Measurements from ENCODE around the gene ZNF670. TPM values are rescaled to one million over a fixed set of nuclear protein-coding genes. Genes with fewer than 3 reads are reported as not detected.
"Not testable (repeated sequence)": the region's sequence is repeated elsewhere in the genome, so short reads cannot be mapped to it uniquely, and the experiment has no call there.

The ZNF670 gene
- 2.7 TPM for total RNA-seq

DNA sequence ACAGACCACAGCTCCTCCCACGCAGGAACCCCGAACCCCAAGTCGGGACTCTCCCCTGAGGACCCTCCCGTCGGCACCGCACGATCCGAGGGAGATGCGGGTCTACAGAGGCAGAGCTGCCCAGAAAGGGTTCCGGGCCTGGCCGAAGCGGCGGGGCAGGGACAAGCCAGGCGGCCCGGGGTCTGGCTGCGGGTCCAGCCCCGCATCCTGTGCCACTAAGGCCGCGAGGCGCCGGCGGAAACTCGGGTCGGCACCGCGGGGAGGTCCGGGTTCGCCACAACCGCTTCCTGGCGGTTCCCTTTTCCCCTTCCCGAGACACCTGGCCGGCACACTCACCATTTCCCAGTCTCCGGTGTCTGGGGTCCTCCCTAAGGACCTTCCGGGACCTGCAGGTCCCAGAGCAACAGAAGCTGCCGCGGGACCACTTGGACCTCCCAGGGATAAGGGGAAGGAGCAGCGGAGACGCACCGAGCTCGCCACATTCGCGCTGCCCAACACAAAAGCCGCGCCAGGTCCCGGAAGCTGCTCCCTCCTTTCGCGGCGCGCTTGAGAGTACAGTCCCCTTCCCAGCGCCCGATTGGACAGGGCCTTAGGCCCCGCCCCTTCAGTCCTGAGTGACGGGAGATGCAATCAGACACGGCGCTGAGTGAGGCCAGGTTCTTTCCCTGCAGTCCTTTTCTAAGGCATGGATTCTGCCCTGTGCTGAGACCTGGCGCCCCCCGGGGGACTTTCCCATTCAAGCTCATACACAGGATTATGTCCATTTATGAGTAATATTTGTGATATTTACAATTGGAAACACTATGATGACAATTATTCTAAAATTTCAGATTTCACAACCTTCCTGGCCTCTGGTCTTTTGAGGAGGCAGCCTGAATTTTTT, at the start of gene ZNF670:
TSS of gene ZNF670 (minus strand) at position 554 of the 883 bp plus-strand sequence. CDS start at position 339, 215 bp downstream.
- TF ChIP-seq POLR2A (IDR thresholded peaks at IDR 0.05) = peak in 1 of 2 donors; percentile 38
- peak; percentile 89 to 93 for TF ChIP-seq POLR2AphosphoS5 (IDR thresholded peaks at IDR 0.05; ENCODE audit: insufficient read depth in 1 of 2, low read depth in 1 of 2)
- TF ChIP-seq, protein P1, sequence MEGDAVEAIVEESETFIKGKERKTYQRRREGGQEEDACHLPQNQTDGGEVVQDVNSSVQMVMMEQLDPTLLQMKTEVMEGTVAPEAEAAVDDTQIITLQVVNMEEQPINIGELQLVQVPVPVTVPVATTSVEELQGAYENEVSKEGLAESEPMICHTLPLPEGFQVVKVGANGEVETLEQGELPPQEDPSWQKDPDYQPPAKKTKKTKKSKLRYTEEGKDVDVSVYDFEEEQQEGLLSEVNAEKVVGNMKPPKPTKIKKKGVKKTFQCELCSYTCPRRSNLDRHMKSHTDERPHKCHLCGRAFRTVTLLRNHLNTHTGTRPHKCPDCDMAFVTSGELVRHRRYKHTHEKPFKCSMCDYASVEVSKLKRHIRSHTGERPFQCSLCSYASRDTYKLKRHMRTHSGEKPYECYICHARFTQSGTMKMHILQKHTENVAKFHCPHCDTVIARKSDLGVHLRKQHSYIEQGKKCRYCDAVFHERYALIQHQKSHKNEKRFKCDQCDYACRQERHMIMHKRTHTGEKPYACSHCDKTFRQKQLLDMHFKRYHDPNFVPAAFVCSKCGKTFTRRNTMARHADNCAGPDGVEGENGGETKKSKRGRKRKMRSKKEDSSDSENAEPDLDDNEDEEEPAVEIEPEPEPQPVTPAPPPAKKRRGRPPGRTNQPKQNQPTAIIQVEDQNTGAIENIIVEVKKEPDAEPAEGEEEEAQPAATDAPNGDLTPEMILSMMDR (IDR thresholded peaks at IDR 0.05) = peak in 1 of 3 experiments; percentile 14
- intact Hi-C loops (cut with DNase I) = no loop called here

DNA sequence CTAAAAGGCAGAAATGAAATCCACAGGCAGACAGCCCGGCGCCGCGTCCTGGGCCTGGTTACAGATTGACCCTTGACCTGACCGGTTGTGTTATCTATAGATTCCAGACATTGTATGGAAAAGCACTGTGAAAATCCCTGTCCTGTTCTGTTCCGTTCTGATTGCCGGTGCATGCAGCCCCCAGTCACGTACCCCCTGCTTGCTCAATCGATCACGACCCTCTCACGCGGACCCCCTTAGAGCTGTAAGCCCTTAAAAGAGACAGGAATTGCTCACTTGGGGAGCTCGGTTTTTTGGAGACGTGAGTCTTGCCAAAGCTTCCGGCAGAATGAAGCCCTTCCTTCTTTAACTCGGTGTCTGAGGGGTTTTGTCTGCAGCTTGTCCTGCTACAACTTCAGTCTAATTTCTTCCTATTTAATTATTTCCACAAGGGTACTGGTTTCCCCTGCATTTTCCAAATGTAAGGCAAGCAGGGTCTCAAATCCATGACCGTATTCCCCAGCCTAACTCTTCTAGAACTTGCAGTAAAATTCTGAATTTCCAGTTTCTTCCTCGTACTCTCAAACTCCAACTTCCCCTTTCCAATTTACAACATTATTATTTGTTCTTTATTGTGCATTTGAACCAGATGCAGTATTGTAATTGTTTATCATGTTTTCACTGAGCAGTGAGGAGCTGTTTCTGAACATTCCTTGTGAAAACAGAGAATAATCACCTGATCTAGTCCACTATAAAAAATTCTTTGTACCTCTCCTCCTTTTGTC, 49.1 kb upstream of the ZNF670 start:
- H3K4me1 ChIP-seq; H3K9me3 ChIP-seq; DNase-seq (ENCODE audit: extremely low spot score in 2 of 2); H3K36me3 ChIP-seq; H3K27ac ChIP-seq; intact Hi-C loops (cut with DNase I); H3K27me3 ChIP-seq: not testable (repeated sequence)
- peak overlapping the region in 1 of 2 donors; percentile 9 for H3K4me3 ChIP-seq

More for the DNA sequence above, at the start of gene ZNF670:
- H3K9me3 ChIP-seq = no peaks in the 10 kb centered on the region
- H3K4me3 ChIP-seq = peak within 1 kb of the TSS; percentile 69 to 93
- no peaks in the 10 kb centered on the region for H3K27me3 ChIP-seq
- peaks cover 16% of the 10 kb centered on the region for H3K4me1 ChIP-seq
- no peaks in the 10 kb centered on the region for H3K36me3 ChIP-seq
- DNase-seq (ENCODE audit: extremely low spot score in 2 of 2) = peak in 1 of 2 donors; percentile 96
- H3K27ac ChIP-seq = peak within 1 kb of the TSS; percentile 79

DNA sequence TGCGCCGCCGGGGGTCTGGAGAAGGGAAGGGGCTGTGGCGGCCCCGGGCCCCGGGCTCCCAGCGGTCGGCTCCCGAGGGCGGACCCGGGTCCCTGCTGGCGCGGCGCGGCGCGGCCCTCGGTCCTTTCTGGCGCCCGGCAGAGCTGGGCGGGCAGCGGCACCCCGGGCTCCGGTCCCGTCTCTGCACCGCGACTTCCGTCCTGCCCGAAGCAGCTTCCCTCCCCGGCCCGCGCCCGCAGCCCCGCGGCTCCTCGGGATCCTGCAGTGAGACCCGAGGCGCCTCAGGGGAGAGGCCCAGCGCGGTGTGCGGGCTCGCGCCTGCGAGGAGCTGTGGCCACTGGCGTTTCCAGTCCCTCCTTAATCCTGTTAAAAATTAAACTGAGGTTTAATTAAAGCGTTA, 48.0 kb upstream of the ZNF670 start:
- H3K4me1 ChIP-seq; H3K36me3 ChIP-seq; H3K27me3 ChIP-seq; H3K4me3 ChIP-seq; H3K27ac ChIP-seq; intact Hi-C loops (cut with DNase I); H3K9me3 ChIP-seq; DNase-seq (ENCODE audit: extremely low spot score in 2 of 2): not testable (repeated sequence)

DNA sequence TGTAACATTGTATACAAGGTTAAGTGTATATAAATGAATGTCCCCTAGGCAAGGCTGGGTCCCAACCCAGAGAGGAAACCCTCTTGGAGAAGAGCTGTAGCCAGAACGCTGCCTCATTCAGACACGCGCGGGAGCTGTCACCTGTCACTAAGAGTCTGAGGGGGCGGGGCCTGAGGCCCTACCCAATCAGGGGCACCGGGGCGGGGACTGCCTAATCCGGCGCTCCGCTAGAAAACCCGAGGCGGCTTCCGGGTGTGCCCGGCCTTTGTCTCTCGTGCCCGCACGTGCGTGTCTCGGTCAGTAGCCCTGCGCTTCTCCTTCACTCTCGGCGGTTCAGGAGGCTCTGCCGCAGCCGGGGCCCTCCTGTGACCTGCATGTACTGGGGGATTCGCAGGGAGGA, 47.6 kb upstream of the ZNF670 start:
- H3K36me3 ChIP-seq; DNase-seq (ENCODE audit: extremely low spot score in 2 of 2); H3K9me3 ChIP-seq; H3K4me3 ChIP-seq; intact Hi-C loops (cut with DNase I); H3K27ac ChIP-seq; H3K4me1 ChIP-seq; H3K27me3 ChIP-seq: not testable (repeated sequence)

DNA sequence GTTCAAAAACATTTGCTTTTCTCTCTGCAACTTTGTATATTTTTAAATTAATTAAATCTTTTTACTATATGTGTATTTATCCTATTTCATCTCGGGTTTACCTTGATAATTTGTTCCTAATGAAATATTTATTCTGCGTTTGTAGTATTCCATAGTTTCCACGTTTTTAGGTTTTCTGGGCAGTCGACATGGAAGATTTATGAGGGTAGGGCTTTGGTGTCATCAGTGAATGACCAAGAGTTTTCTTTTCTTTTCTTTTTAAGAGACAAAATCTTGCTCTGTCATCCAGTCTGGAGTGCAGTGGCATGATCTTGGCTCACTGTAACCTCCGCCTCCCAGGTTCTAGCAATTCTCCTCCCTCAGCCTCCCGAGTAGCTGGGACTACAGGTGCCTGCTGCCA, 42.8 kb upstream of the ZNF670 start:
- Histone ChIP-seq H3K36me3 (no peaks in the 10 kb centered on the region), H3K27ac (no peak overlapping the region), H3K27me3 (no peaks in the 10 kb centered on the region), H3K4me3 (no peak overlapping the region), H3K4me1 (no peaks in the 10 kb centered on the region), H3K9me3 (no peaks in the 10 kb centered on the region)
- intact Hi-C loops (cut with DNase I) = no loop called here
- no peak for DNase-seq (ENCODE audit: extremely low spot score in 2 of 2)
- TF ChIP-seq, protein P1 (IDR thresholded peaks at IDR 0.05) = no peak
- TF ChIP-seq POLR2A (IDR thresholded peaks at IDR 0.05) (no peak), POLR2AphosphoS5 (IDR thresholded peaks at IDR 0.05; ENCODE audit: insufficient read depth in 1 of 2, low read depth in 1 of 2) (no peak)

DNA sequence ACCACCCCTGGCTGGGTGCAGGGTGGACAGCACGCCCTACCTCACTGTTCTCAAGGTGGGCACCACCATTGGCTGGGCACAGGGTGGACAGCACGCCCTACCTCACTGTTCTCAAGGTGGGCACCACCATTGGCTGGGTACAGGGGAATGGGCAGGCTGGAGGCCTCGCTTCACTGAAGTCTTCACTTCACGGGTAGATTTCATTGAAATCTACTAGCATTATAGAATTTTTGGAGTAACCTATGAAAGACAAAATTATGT, 41.7 kb upstream of the ZNF670 start:
- H3K27ac ChIP-seq; H3K36me3 ChIP-seq; H3K4me1 ChIP-seq; DNase-seq (ENCODE audit: extremely low spot score in 2 of 2); H3K27me3 ChIP-seq; intact Hi-C loops (cut with DNase I); H3K4me3 ChIP-seq; H3K9me3 ChIP-seq: not testable (repeated sequence)

Data from vagina (tissue), 2 donors.